HUES6 (cell line): Measurements from ENCODE around the gene DPP3.
"Not testable (repeated sequence)": the region's sequence is repeated elsewhere in the genome, so short reads cannot be mapped to it uniquely, and the experiment has no call there.

Source experiments
- H3K27ac ChIP-seq: 2 replicates; pipeline ENCODE4 v1.7.0; 2013; ENCODE audit warnings: low read depth, mild to moderate bottlenecking, low read length, inconsistent platforms
- H3K27me3 ChIP-seq: 2 replicates; pipeline ENCODE4 v1.6.1; 2013; ENCODE audit warnings: low read length; ENCODE audit not compliant: control insufficient read depth, insufficient read depth
- H3K36me3 ChIP-seq: 2 replicates; pipeline ENCODE4 v1.6.1; 2013; ENCODE audit warnings: low read length; ENCODE audit not compliant: control insufficient read depth, insufficient read depth
- H3K4me1 ChIP-seq: 2 replicates; pipeline ENCODE4 v1.6.1; 2013; ENCODE audit warnings: low read length; ENCODE audit not compliant: control insufficient read depth, insufficient read depth
- H3K4me3 ChIP-seq: 2 replicates; pipeline ENCODE4 v1.5.1; 2013; ENCODE audit warnings: low read depth, low read length
- H3K9ac ChIP-seq: one replicate; pipeline ENCODE4 v1.6.1; 2013; ENCODE audit warnings: mild to moderate bottlenecking, low read length
- H3K9me3 ChIP-seq: 2 replicates; pipeline ENCODE4 v1.6.1; 2013; ENCODE audit warnings: low read depth, low read length; ENCODE audit not compliant: control insufficient read depth, insufficient read depth

The DPP3 gene

GRCh38 chr11:66480117-66480938, at the start of gene DPP3:
TSS of gene DPP3 (plus strand) at chr11:66480434. CDS start at chr11:66482201, 1,767 bp downstream.
- H3K27ac ChIP-seq: peak within 1 kb of the TSS; percentile 26
- H3K36me3 ChIP-seq: peaks cover 20% of the 10 kb centered on the region
- peaks cover 11% of the 10 kb centered on the region; the same call in 1 of the 2 replicates for H3K4me1 ChIP-seq
- no peaks in the 10 kb centered on the region for H3K9me3 ChIP-seq
- H3K9ac ChIP-seq: peak within 1 kb of the TSS; percentile 78
- H3K27me3 ChIP-seq: no peaks in the 10 kb centered on the region
- peak within 1 kb of the TSS; percentile 68 for H3K4me3 ChIP-seq

- not testable (repeated sequence) for H3K4me1 ChIP-seq, H3K27ac ChIP-seq, H3K4me3 ChIP-seq, H3K9me3 ChIP-seq, H3K9ac ChIP-seq, H3K27me3 ChIP-seq
- peaks cover 18% of the 10 kb centered on the region for H3K36me3 ChIP-seq
Measured at GRCh38 chr11:66431287-66431686, 48.9 kb upstream of the DPP3 start.

GRCh38 chr11:66431871-66432329, 48.3 kb upstream of the DPP3 start:
- peaks cover 24% of the 10 kb centered on the region for H3K36me3 ChIP-seq
- not testable (repeated sequence) for H3K4me1 ChIP-seq, H3K9ac ChIP-seq, H3K9me3 ChIP-seq, H3K27ac ChIP-seq, H3K4me3 ChIP-seq, H3K27me3 ChIP-seq

GRCh38 chr11:66432597-66432996, 47.6 kb upstream of the DPP3 start:
- Histone ChIP-seq H3K9me3 (no peaks in the 10 kb centered on the region), H3K27me3 (no peaks in the 10 kb centered on the region), H3K9ac (no peak overlapping the region), H3K4me3 (no peak overlapping the region), H3K36me3 (peaks cover 28% of the 10 kb centered on the region), H3K27ac (no peak overlapping the region), H3K4me1 (no peaks in the 10 kb centered on the region)

- peaks cover 4% of the 10 kb centered on the region; the same call in 1 of the 2 replicates for H3K4me1 ChIP-seq
- H3K27ac ChIP-seq: peak overlapping the region; percentile 82
- peaks cover 4% of the 10 kb centered on the region; the same call in 1 of the 2 replicates for H3K9me3 ChIP-seq
- H3K36me3 ChIP-seq: peaks cover 28% of the 10 kb centered on the region
- no peaks in the 10 kb centered on the region for H3K27me3 ChIP-seq
- peak overlapping the region; percentile 95 for H3K9ac ChIP-seq
- peak overlapping the region; percentile 97 for H3K4me3 ChIP-seq
Measured at GRCh38 chr11:66437979-66438503, 42.2 kb upstream of the DPP3 start.

GRCh38 chr11:66438504-66439466, 41.4 kb upstream of the DPP3 start, which contains the start of gene MRPL11:
TSS of gene MRPL11 (minus strand) at chr11:66438848. CDS start at chr11:66438754, 94 bp downstream.
- H3K9me3 ChIP-seq: peaks cover 11% of the 10 kb centered on the region; the same call in 1 of the 2 replicates

GRCh38 chr11:66440101-66440939, 39.9 kb upstream of the DPP3 start:
- Histone ChIP-seq H3K9me3 (peaks cover 14% of the 10 kb centered on the region; the same call in 1 of the 2 replicates), H3K36me3 (peaks cover 20% of the 10 kb centered on the region)
- H3K27me3 ChIP-seq, H3K9ac ChIP-seq, H3K4me1 ChIP-seq, H3K4me3 ChIP-seq, H3K27ac ChIP-seq: not testable (repeated sequence)

More at GRCh38 chr11:66438504-66439466, 41.4 kb upstream of the DPP3 start, which contains the start of gene MRPL11:
- peak within 1 kb of the TSS; percentile 97 for H3K4me3 ChIP-seq
- peaks cover 26% of the 10 kb centered on the region for H3K36me3 ChIP-seq
- H3K9ac ChIP-seq: peak within 1 kb of the TSS; percentile 95
- peak within 1 kb of the TSS; percentile 82 for H3K27ac ChIP-seq
- H3K27me3 ChIP-seq: no peaks in the 10 kb centered on the region
- peaks cover 4% of the 10 kb centered on the region; the same call in 1 of the 2 replicates for H3K4me1 ChIP-seq

GRCh38 chr11:66440940-66441282, 39.3 kb upstream of the DPP3 start:
- H3K4me1 ChIP-seq, H3K27me3 ChIP-seq, H3K27ac ChIP-seq, H3K9ac ChIP-seq, H3K4me3 ChIP-seq: not testable (repeated sequence)
- H3K36me3 ChIP-seq: peaks cover 14% of the 10 kb centered on the region
- peaks cover 14% of the 10 kb centered on the region; the same call in 1 of the 2 replicates for H3K9me3 ChIP-seq

- no peaks in the 10 kb centered on the region; the same call in 1 of the 2 replicates for H3K4me1 ChIP-seq
- peaks cover 14% of the 10 kb centered on the region; the same call in 1 of the 2 replicates for H3K9me3 ChIP-seq
- no peak overlapping the region for H3K27ac ChIP-seq
- no peak overlapping the region for H3K4me3 ChIP-seq
- no peak overlapping the region for H3K9ac ChIP-seq
- no peaks in the 10 kb centered on the region for H3K27me3 ChIP-seq
- no peaks in the 10 kb centered on the region for H3K36me3 ChIP-seq
Measured at GRCh38 chr11:66443602-66444001, 36.6 kb upstream of the DPP3 start.

- Histone ChIP-seq H3K27me3 (0 out of 2 replicates have a peak, but pooled peaks cover 3% of the 10 kb centered on the region), H3K9me3 (peaks cover 14% of the 10 kb centered on the region; the same call in 1 of the 2 replicates), H3K36me3 (no peaks in the 10 kb centered on the region), H3K4me1 (no peaks in the 10 kb centered on the region; the same call in 1 of the 2 replicates), H3K4me3 (no peak overlapping the region), H3K27ac (no peak overlapping the region), H3K9ac (no peak overlapping the region)
Measured at GRCh38 chr11:66447012-66447411, 33.2 kb upstream of the DPP3 start.
